ENCODE data around the gene EGFL7.

EGFL7 gene

DNA sequence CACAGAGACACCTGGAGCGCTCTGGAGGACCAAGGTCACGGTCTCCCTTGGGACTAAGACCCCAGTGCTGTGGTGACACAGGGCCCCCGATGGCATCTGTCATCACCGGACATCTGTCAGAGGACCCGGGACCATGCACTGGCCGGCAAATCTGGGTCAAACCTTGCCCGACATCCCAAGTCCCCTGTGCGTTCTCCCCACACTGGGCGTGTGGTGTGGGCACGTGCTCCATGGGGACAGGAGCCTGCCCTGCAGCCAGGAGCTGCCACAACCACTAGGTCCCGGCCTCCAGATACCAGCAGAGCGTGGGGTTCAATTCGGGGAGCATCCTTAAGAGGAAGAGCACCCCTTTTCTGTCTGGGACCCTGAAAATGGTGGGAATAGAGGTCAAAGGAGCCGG, 21.0 kb downstream of the EGFL7 start:
- no peak for TF ChIP-seq CTCF (IDR thresholded peaks at IDR 0.05)

GRCh38 chr9:136684339-136684738, 21.6 kb downstream of the EGFL7 start:
- TF ChIP-seq CTCF (IDR thresholded peaks at IDR 0.05) = no peak

DNA sequence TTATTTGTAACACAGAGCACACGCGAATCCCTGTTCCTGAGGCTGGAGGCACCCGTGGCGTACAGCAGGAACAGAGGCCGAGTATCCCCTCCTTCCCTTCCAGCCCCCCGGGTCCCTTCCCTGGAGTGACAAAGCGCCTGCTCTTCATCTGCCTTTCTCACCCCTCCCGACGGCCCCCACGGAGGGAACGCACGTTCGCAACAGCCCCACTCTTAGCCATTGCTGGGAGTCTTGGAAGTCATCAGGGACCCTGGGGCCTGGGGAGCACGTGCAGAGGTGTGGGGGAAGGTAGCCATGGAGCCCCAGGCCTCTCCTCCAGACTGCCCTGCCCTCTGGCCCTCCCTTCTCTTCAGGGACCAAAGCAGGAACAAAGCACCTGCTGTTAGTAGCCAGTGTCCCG, 22.1 kb downstream of the EGFL7 start:
- no peak for TF ChIP-seq CTCF (IDR thresholded peaks at IDR 0.05)

DNA sequence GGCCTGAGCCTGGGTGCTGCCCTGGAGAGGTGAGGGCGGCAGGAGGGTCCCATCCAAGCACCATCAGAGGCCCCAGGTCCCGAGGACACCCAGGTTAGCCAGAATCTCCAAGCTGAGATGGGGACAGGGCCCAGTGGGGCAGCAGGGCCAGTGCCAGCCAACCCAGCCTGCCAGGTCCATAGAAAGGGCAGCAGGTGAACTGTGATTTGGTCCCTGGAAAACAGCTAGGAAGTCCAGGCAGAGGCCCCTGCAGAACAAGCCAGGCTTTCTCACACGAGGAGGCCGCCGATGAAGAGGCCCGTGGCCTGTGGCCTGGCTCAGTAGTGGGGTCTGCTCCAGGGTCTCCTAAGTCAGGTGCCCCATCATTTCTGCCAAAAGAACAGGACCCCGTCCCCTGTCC, 22.5 kb downstream of the EGFL7 start:
- TF ChIP-seq CTCF (IDR thresholded peaks at IDR 0.05) = no peak

GRCh38 chr9:136685790-136686533, 23.2 kb downstream of the EGFL7 start:
- TF ChIP-seq CTCF (IDR thresholded peaks at IDR 0.05) = no peak

- TF ChIP-seq CTCF (IDR thresholded peaks at IDR 0.05) = no peak
Observed at GRCh38 chr9:136686534-136686793, 23.7 kb downstream of the EGFL7 start.

- TF ChIP-seq CTCF (IDR thresholded peaks at IDR 0.05) = no peak
Observed at GRCh38 chr9:136686794-136687711, 24.3 kb downstream of the EGFL7 start, which contains the start of gene AGPAT2. Gene AGPAT2, minus strand, starts transcription at chr9:136687457. Its CDS starts 100 bp downstream, at chr9:136687357.
